Pulmonary artery endothelial cell (primary cell): ENCODE data around the gene LRP6. TPM values are rescaled to one million over a fixed set of nuclear protein-coding genes. Genes with fewer than 3 reads are reported as not detected.
"Not testable (repeated sequence)": the region's sequence is repeated elsewhere in the genome, so short reads cannot be mapped to it uniquely, and the experiment has no call there.

Experiments
- DNase-seq: peaks from one replicate; pipeline ENCODE4 v3.0.0-alpha.2; 2011; ENCODE audit warnings: low read depth, low spot score
- total RNA-seq: library from RNA; depleted of rRNA; stranded (reverse); fragments of >200 nt; gene quantifications from 2 replicates; pipeline ENCODE4 v1.2.3, GENCODE V29; 2014

LRP6 gene
- total RNA-seq, 1 donor from 2014 or later: 36.8 TPM

- DNase-seq: no peak
Measured at GRCh38 chr12:12123036-12123604, 143.7 kb downstream of the LRP6 start.

- DNase-seq: no peak
Measured at GRCh38 chr12:12121061-12121460, 145.8 kb downstream of the LRP6 start.

DNA sequence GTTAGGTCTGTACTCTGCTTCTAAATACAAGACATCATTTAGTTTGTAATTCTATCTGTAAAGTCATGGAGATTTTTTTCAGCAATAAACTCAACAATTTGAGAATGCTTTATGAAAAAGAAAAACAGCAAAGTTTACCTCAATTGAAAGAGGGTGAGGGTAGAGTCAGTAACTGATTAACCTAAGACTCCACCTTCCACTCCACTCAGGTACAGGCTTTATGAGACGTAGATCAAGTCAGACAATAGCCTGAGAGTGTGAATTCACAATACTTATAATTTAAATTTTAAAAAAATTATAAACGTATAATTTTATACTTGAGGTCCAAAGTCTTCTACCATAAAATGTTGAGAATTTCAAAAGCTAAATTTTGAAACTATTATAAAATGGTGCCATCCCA is 150.2 kb downstream of the LRP6 start:
- DNase-seq: no peak

DNA sequence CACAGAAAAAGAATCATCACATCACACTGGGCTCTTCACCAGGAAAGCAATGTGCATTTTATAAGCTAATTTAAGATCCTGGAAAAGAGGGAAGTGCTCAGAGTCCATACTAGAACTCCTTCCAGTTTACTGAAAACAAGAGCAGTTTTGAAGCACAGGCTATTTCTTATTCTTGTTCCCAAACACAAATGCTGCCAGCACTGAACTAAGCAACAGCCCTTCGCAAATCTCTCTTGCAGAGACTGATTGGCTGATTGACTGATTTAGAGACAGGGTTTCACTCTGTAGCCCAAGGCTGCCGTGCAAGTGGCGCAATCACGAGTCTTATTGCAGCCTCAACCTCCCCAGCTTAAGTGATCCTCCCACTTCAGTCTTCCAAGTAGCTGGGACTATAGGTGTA is 151.3 kb downstream of the LRP6 start:
- no peak for DNase-seq

DNA sequence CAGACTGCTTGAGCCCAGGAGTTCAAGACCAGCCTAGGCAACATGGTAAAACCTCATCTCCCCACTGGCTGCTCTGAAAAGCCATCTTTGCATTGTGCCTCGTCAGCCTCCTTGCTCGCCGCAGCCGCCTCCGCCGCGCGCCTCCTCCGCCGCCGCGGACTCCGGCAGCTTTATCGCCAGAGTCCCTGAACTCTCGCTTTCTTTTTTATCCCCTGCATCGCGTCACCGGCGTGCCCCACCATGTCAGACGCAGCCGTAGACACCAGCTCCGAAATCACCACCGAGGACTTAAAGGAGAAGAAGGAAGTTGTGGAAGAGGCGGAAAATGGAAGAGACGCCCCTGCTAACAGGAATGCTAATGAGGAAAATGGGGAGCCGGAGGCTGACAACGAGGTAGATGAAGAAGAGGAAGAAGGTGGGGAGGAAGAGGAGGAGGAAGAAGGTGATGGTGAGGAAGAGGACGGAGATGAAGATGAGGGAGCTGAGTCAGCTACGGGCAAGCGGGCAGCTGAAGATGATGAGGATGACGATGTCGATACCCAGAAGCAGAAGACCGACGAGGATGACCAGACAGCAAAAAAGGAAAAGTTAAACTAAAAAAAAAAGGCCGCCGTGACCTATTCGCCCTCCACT is 155.8 kb downstream of the LRP6 start:
- DNase-seq: not testable (repeated sequence)

GRCh38 chr12:12108441-12109058 is 158.3 kb downstream of the LRP6 start:
- no peak for DNase-seq

GRCh38 chr12:12107678-12108077 is 159.2 kb downstream of the LRP6 start:
- DNase-seq: no peak

- peak; percentile 73 for DNase-seq
Measured at GRCh38 chr12:12099102-12099501, 167.7 kb downstream of the LRP6 start.

- DNase-seq: no peak
Measured at GRCh38 chr12:12098691-12099015, 168.2 kb downstream of the LRP6 start.

DNA sequence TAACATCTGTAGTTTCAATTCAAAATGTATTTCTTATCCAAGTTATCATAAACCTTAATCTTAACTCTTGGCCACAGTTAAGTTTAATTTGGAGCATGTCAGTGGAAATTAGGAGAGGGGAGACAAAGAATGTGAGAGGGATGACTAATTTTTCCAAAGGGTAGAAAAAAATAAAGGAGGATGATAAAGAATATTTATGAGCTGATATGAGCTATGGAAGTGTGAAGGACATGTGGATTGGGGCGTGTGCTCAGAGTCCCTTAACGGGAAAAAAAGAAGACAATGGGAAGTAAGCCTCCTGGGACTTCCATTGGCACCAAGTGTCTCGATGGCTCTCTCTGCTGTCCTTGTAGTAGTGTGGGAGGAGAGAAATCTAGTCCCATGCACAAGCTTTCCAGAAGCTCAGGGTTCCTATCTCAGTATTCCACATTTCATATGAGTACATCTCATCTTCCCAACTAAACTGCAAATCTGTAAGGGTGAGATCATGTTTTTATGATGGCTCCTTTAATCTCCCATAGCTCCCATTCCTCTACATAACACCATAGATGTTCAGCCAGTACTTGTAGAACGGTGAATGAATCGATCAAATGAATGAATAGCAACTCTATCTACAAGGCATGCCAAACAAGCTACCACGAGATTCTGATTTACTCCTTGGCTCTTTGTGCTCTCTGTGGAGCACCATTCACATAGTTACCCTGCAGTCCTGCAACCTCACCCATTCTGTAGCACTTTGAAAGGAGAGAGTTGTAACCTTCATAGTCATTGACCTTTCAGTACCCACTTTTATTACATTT is 168.8 kb downstream of the LRP6 start:
- DNase-seq: no peak

GRCh38 chr12:12095021-12095420 is 171.8 kb downstream of the LRP6 start:
- DNase-seq: peak; percentile 39

- DNase-seq: no peak
Measured at GRCh38 chr12:12094481-12094880, 172.4 kb downstream of the LRP6 start.

DNA sequence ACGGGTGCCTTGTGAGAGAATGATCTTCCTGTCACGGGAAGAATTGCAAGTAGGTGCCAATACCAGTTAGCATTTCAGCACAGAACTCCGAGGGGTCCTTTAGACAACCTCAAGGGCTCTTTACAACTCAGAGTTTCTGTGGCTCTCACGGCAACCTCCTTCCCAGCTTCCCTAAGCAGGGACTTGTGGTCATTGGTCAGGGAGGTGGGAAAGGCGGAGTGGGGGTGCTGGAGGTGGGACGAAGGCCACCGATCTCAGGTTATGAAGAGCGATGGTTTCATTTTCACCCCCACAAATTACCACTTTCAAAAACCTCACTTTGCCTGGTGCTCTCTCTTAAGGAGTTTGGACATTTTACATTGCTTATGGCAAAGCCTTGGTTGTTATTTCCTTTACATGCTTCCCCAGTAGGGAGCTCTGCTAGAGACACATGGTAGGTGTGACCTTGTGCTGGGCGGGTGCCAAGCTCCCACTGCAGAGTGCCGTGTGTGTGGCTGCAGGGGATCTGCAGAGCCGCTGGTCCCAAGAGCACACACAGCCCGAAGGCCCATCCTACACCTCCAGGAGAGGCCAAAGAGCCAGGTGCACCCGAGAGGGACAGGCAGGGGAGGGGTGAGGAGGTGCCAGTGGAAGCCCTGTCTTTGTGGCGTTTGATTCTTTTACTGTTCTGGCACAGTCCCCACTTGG is 174.7 kb downstream of the LRP6 start:
- DNase-seq: no peak

DNA sequence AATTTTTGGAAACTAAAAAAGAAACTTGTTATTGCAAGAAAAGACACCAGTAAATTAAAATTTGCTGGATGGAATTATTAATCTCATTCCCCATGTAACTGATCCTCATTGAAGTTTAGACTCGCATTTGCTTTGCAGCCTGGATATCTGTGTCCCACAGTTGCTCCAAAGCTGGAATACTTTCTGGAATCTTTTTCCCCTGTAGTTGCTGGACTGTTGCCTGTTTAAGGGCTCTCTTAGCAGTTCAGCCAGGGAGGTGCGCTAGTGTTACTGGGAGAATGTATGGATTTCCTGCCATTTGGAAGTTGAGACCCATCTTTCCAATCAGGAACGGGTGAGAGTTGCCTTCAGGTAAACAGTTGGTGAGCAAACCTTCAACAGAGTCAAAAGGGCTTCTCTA is 175.8 kb downstream of the LRP6 start:
- DNase-seq: no peak

GRCh38 chr12:12088761-12089160 is 178.1 kb downstream of the LRP6 start:
- no peak for DNase-seq

DNA sequence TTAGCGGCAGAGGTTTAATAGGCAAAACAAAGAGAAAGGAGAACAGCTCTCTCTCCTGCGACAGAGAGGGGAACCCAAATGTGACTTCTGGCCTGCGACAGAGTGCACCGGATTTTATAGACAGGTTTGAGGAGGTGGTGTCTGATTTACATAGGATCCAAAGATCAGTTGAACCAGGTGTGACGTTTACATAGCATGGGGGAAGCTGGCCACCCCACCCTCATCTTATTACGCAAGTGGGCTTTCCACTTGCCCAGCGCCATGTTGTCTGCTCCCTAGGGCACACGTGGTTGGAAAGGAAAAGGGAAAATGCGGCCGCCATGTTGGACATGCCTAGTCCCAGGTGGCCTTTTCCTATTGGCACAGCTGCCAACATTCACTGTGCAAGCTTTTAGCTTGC is 178.7 kb downstream of the LRP6 start:
- DNase-seq: no peak

DNA sequence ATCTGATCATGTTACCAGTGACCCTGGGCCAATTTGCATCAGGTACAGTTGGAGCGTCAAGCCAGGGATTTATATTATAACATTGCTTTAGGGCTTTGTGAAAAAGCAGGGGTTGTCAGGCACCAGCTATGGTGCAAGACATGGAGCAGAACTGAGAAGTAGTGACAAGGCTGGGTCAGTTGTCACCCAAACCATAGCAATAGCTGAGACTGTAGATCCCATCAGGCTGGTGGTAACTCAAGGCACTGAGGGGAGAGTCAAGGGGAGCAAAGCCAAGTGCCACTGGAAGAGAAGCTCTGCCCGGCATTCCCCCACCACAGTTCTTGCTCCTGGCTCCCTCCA is 179.2 kb downstream of the LRP6 start:
- no peak for DNase-seq

DNA sequence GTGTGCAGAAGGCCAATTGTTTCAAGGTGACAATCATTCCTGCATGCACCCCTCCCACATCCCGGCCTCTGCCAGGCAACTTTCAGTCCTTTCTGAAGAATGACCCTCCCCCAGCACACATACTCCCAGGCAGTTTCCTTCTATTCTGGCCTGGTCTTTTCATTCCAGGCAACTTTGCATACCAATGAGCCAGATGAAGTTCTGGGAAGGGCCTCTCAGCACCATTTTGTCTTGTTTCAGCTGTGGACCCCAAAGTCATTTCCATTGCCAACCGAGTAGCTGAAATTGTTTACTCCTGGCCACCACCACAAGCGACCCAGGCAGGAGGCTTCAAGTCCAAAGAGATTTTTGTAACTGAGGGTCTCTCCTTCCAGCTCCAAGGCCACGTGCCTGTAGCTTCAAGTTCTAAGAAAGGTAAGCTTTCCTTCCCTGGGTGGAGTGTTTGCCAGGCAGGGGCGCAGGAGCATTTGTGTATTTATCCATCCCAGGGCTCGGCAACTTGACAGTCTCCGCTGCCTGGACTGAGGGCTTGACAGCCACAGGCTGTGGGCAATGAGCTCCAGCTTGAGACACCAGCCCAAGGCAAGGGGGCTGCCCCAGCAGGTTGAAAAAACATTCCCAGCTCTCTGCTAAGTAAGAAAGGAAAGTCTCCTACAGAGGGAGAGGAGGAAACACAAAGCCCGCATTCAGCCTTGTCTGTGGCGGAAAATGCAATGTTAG is 179.7 kb downstream of the LRP6 start:
- DNase-seq: no peak

DNA sequence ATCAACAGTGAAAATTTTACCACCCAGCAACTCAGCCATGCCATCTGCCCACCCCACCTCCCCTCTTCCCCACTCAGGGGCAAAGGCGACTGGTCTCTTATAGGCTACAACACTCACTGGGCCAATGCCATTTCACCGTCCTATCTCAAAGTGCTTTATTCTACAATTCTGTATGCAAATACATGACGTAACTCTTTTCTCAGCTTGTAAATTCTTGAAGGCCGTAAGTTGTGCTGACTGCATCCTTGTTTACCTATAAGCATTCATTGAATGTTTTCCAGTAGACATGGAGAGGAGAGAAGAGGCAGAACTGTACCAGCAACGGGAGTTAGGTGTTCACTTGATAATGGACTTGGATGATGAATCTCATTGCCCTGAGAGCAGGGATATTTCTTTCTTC is 180.5 kb downstream of the LRP6 start:
- DNase-seq: no peak

DNA sequence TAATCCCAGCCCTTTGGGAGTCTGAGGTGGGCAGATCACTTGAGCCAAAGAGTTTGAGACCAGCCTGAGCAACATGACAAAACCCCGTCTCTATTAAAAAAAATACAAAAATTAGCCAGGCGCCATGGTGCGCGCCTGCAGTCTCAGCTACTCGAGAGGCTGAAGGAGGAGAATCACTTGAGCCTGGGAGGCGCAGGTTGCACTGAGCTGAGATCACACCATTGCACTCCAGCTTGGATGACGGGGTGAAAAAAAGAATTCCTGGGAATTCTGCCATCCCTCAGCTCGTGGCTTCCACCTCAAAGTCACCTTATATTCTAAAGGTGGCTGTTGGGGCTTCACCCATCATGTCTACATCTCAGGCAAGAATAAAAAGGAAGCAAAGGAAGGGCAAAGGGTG is 183.2 kb downstream of the LRP6 start:
- DNase-seq: no peak

DNA sequence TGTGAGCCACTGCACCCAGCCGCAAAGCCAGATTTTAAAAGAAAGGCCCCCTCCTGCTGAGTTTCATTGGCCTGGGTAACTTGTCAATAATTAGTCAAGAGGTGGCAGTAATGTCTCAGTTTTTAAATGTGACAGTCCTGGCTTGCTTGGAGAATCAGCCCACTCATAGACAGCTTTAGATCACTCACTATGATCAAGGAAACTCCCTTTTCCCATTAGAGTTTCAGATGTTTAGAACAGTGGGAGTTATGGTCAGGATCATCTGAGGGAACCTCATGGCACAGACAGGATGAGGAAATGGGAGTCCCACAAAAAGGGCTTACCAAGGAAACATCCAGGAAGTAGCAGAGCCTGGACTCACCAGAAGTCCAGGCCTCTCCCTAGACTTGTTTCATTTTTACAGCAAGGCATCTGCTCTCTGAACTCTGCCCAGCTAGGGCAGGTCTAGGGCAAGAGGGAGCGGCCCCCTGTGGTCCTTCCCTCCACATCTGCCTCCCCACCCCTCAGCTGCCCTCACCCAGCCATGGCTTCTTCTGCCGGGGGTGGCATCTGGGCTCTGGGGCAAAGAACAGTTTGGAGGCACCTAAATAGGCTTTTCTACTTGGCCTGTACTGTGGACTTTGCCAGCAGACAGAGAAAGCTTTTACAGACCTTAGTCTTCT is 184.9 kb downstream of the LRP6 start:
- DNase-seq: peak; percentile 32
